Fibroblast of pulmonary artery (primary cell): ENCODE data around the gene ZC3H7B.
A peak's percentile ranks its signal among the peaks of the same experiment; 100 is the strongest.

Source experiments
- DNase-seq: peaks from one replicate; pipeline ENCODE4 v3.0.0-alpha.2; 2010; ENCODE audit warnings: low read depth
- H3K4me3 ChIP-seq: replicated peaks from 2 replicates; pipeline ENCODE4 v1.5.1; 2011; ENCODE audit warnings: low read depth, mild to moderate bottlenecking, control low read depth, low read length, moderate library complexity
- TF ChIP-seq, protein P1 (sequence below): IDR thresholded peaks from 2 replicates; pipeline ENCODE4 v1.5.1; 2011; ENCODE audit warnings: mild to moderate bottlenecking, control low read depth, low read length, inconsistent platforms; ENCODE audit errors: missing control alignments

ZC3H7B gene

DNA sequence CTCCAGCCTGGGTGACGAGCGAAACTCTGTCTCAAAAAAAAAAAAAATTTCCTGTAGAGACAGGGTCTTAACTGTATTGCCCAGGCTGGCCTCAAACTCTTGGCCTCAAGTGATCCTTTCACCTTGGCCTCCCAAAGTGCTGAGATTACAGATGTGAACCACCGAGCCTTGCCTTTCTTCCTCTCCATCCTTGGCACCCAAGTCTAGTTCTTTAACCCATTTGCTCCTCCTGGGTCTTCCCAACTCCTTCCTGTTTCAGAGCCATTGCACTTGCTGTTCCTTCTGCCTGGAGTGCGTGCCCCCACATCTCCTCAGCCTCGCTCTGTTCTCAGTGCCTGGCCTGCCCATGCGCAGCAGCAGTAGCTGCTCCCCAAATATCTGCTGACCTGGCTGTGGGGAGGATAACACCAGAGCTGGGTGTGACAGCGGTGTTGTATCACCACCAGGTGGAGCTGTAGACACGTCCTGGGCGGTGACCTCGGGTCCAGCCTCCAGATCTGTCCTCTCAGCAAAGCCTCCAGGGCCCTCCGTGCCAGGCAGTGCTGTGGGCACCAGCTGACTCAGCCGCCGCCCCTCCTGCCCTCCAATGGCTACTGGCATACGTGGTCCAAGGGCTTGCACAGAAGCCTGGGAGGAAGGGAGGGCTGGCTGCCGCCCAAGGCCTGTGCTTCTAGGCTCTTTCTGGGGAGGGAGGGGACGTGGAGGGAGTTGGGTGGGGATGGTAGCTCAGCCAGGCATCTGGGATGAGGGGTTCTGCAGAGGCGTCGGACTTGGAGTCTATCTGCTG, 102.4 kb downstream of the ZC3H7B start:
- TF ChIP-seq, protein P1, sequence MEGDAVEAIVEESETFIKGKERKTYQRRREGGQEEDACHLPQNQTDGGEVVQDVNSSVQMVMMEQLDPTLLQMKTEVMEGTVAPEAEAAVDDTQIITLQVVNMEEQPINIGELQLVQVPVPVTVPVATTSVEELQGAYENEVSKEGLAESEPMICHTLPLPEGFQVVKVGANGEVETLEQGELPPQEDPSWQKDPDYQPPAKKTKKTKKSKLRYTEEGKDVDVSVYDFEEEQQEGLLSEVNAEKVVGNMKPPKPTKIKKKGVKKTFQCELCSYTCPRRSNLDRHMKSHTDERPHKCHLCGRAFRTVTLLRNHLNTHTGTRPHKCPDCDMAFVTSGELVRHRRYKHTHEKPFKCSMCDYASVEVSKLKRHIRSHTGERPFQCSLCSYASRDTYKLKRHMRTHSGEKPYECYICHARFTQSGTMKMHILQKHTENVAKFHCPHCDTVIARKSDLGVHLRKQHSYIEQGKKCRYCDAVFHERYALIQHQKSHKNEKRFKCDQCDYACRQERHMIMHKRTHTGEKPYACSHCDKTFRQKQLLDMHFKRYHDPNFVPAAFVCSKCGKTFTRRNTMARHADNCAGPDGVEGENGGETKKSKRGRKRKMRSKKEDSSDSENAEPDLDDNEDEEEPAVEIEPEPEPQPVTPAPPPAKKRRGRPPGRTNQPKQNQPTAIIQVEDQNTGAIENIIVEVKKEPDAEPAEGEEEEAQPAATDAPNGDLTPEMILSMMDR, result peak; percentile 97
- H3K4me3 ChIP-seq, result no peak overlapping the region
- peak; percentile 88 for DNase-seq

DNA sequence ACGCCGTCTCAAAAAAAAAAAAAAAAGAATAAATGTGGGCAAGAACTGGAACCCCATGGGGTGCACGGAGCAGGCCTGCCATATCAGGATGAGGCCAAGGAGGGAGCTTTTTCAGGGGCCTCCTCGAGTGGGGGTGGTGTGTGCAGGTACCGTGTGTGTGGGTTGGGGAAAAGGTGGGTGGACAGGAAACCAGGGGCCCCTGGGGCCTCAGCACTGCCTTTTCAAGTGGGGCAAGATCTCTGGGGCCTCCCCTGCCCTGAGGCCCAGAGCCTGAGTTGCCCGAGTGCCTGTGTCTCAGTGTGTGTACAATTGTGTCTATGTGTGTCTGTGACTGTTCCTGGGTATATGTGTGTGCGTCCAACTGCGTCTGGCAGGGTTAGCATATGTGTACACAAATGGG, 104.3 kb downstream of the ZC3H7B start:
- TF ChIP-seq, protein P1, result no peak
- H3K4me3 ChIP-seq, result no peak overlapping the region
- DNase-seq, result no peak

DNA sequence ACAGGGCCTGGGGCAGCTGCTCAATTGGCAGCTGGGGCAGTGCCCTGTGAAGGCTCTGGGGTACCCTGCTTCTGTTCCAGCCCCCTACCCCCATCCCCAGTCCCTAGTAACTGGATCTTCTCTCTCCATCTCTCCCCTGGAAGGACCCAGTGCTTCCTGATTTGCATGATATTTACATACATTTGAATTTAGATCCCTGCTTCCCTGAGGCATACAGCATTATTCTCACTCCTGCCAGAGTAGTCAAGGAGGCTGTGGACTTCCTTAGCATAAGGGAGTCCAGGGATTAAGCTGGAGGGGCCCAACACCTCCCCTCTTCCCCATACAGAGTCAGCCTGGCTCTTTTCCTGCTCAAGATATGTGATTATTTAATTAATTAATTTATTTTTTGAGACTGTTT, 105.1 kb downstream of the ZC3H7B start:
- DNase-seq, result no peak
- no peak overlapping the region for H3K4me3 ChIP-seq
- TF ChIP-seq, protein P1, result no peak

DNA sequence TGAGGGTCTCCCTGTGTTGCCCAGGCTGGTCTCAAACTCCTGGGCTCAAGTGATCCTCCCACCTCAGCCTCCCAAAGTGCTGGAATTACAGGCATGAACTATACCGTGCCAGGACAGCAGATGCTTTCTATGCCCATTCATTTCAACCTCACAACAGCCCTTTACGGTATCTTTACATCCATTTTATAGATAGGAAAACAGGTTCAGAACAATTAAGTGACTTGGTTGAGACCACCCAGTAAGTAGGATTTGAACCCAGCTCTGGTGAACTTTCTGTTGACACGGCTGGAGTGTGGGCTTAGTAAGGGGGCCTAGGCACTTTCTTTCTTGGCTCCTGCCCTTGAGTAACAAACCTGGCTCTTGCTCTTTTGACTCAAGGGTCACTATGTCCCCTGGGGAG, 106.1 kb downstream of the ZC3H7B start:
- no peak overlapping the region for H3K4me3 ChIP-seq
- TF ChIP-seq, protein P1, result no peak
- no peak for DNase-seq

DNA sequence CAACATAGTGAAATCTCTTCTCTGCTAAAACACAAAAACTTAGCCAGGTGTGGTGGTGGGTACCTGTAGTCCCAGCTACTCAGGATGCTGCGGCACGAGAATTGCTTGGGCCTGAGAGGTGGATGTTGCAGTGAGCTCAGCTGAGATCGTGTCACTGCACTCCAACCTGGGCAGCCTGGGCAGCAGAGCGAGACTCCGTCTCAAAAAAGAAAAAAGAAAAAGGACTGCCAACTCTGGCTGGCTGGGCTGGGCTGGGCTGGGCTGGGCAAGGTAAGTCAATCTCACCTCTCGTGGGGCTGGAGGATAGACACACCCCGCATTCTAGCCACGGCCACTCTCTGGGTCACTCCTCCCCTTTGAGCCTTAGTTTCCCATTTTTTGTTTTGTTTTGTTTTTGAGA, 107.3 kb downstream of the ZC3H7B start:
- TF ChIP-seq, protein P1, result no peak
- no peak for DNase-seq
- no peak overlapping the region for H3K4me3 ChIP-seq
